ENCODE measurements around the gene EXOSC10. TPM values are rescaled to one million over a fixed set of nuclear protein-coding genes. Genes with fewer than 3 reads are reported as not detected.

Gene EXOSC10
- total RNA-seq, 1 experiment from 2014 or later = 72.4 TPM

GRCh38 chr1:11062965-11063401, 36.7 kb downstream of the EXOSC10 start:
- peaks cover 17% of the 10 kb centered on the region for H3K4me1 ChIP-seq (replicated peaks)
- no peak for DNase-seq (ENCODE audit: low read depth in 1 of 2, low spot score in 2 of 2)
- peaks cover 59% of the 10 kb centered on the region for H3K36me3 ChIP-seq
- no peak overlapping the region for H3K4me3 ChIP-seq
- H3K27me3 ChIP-seq (replicated peaks) = no peaks in the 10 kb centered on the region
- no peak overlapping the region for H3K27ac ChIP-seq
- H3K9me3 ChIP-seq (replicated peaks) = 0 out of 2 replicates have a peak, but pooled peaks cover 2% of the 10 kb centered on the region

DNA sequence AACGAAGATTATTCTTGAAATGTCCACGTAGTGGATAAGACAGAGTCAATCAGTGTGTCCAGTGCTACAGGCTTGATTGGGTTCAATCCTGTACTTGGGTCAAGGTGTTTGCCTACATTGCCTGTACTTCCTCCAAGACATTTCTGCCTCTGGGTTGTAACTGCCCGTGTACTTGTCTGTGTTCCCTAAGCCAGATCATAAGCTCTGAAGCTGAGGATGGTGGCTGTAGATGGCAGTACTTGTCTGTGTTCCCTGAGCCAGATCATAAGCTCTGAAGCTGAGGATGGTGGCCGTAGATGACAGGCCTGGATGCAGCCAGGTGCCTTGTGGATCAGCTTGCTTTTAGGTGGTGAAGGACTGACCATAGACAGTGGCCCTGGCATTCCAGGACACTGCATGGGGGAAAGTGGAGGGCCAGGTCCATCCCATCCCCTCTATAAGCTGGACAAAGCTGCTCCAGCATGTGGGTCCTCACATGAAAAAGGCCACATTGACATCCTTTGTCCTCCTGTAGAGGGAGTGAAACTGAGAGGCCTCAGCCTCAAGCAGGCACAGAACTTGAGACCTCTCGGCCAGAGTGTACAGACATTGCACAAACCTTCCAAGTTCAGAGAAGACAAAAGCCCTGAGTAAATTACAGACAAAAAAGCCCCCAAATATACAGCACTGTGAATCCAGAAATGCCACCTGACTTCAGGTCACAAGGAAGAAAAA, 37.9 kb downstream of the EXOSC10 start:
- Histone ChIP-seq H3K36me3 (peaks cover 60% of the 10 kb centered on the region), H3K27me3 (replicated peaks) (no peaks in the 10 kb centered on the region), H3K4me3 (no peak overlapping the region), H3K4me1 (replicated peaks) (peaks cover 17% of the 10 kb centered on the region), H3K9me3 (replicated peaks) (0 out of 2 replicates have a peak, but pooled peaks cover 2% of the 10 kb centered on the region), H3K27ac (no peak overlapping the region)
- DNase-seq (ENCODE audit: low read depth in 1 of 2, low spot score in 2 of 2) = no peak

- peaks cover 56% of the 10 kb centered on the region for H3K36me3 ChIP-seq
- DNase-seq (ENCODE audit: low read depth in 1 of 2, low spot score in 2 of 2) = peak; percentile 78 to 89
- peak within 1 kb of the TSS; percentile 38 for H3K27ac ChIP-seq
- 0 out of 2 replicates have a peak, but pooled peaks cover 2% of the 10 kb centered on the region for H3K9me3 ChIP-seq (replicated peaks)
- H3K27me3 ChIP-seq (replicated peaks) = no peaks in the 10 kb centered on the region
- H3K4me3 ChIP-seq = peak within 1 kb of the TSS; percentile 98
- H3K4me1 ChIP-seq (replicated peaks) = peaks cover 17% of the 10 kb centered on the region
Observed at GRCh38 chr1:11059968-11060830, 39.5 kb downstream of the EXOSC10 start, which contains the start of gene SRM. TSS of gene SRM (minus strand) at chr1:11060018. CDS start at chr1:11059943, 75 bp downstream.

DNA sequence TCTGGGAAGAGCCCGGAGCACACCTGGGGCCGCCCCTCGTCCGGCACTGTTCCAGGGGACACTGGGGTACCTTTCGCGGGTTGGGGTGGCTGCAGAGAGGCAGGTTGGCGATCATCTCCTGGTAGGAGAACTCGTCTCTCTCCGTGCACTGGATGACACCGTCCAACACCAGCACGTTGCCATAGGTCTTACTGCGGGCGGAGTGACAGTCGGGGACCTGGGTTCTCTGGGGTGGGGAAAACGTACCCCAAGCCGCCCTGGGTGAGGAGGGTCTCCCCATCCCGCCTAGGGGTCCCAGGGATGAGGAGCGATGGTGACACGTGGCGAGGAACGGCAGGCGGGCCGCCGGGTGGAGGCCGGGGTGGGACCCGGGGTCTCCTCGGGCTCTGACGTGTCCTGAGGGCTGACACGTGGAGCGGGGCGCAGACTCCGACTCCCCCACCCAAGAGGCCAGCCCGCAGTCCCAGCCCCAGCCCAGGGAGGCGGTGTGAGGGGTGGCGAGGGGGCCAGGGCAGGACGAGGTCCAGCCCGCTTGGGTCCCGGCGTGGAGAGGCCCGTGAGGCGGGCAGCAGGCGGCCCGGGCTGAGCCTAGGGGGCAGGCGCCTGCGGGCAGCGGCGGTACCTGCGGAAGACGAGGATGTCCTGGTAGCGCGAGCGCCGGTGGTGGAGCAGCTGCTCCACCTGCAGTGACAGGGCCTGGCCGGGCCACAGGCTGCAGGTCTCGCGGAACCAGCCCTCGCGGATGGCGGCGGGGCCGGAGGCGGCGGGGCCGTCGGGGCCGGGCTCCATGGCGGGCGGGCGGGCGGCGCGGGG, 40.3 kb downstream of the EXOSC10 start:
- DNase-seq (ENCODE audit: low read depth in 1 of 2, low spot score in 2 of 2) = peak in 1 of 2 experiments; percentile 38
- peak overlapping the region; percentile 38; the same call in 1 of the 2 replicates for H3K27ac ChIP-seq
- H3K4me3 ChIP-seq = peak overlapping the region; percentile 98
- H3K36me3 ChIP-seq = peaks cover 50% of the 10 kb centered on the region
- H3K4me1 ChIP-seq (replicated peaks) = peaks cover 17% of the 10 kb centered on the region
- H3K27me3 ChIP-seq (replicated peaks) = no peaks in the 10 kb centered on the region
- H3K9me3 ChIP-seq (replicated peaks) = 0 out of 2 replicates have a peak, but pooled peaks cover 2% of the 10 kb centered on the region

DNA sequence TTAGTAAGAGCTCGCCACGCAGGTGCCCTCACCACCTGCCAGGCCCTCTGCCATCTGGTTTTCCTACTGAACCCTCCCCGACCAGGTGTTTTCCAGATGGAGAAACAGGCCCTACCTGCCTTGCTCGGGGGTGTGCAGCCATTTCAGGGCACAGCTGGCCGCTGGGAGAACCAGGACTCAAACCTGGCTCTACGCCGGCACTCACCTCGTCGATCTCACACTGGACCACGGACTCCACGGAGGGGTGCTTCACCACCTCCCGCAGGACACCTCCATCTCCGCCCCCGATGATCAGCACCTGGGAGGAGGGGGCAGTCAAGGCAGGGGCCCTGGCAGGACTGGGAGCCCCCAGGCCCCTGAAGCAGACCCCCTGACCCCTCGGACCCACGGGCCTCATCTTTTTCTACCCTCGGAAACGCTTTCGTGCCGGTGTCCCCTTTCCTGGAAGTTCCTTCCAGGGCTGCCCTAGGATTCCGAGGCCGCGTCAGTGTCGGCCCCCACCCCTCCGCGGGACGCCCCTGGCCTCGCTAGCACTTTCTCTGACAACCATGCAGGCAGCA, 41.0 kb downstream of the EXOSC10 start:
- Histone ChIP-seq H3K4me1 (replicated peaks) (peaks cover 17% of the 10 kb centered on the region), H3K27me3 (replicated peaks) (no peaks in the 10 kb centered on the region), H3K9me3 (replicated peaks) (0 out of 2 replicates have a peak, but pooled peaks cover 2% of the 10 kb centered on the region), H3K27ac (peak overlapping the region; percentile 38; the same call in 1 of the 2 replicates), H3K4me3 (peak overlapping the region; percentile 98), H3K36me3 (peaks cover 45% of the 10 kb centered on the region)
- no peak for DNase-seq (ENCODE audit: low read depth in 1 of 2, low spot score in 2 of 2)

- no peak for DNase-seq (ENCODE audit: low read depth in 1 of 2, low spot score in 2 of 2)
- Histone ChIP-seq H3K4me1 (replicated peaks) (peaks cover 17% of the 10 kb centered on the region), H3K4me3 (no peak overlapping the region), H3K9me3 (replicated peaks) (0 out of 2 replicates have a peak, but pooled peaks cover 2% of the 10 kb centered on the region), H3K27ac (no peak overlapping the region), H3K36me3 (peaks cover 44% of the 10 kb centered on the region), H3K27me3 (replicated peaks) (no peaks in the 10 kb centered on the region)
Observed at GRCh38 chr1:11058026-11058425, 41.6 kb downstream of the EXOSC10 start.

- no peaks in the 10 kb centered on the region for H3K27me3 ChIP-seq (replicated peaks)
- peaks cover 17% of the 10 kb centered on the region for H3K4me1 ChIP-seq (replicated peaks)
- 0 out of 2 replicates have a peak, but pooled peaks cover 2% of the 10 kb centered on the region for H3K9me3 ChIP-seq (replicated peaks)
- no peak for DNase-seq (ENCODE audit: low read depth in 1 of 2, low spot score in 2 of 2)
- H3K27ac ChIP-seq = no peak overlapping the region
- no peak overlapping the region for H3K4me3 ChIP-seq
- peaks cover 44% of the 10 kb centered on the region for H3K36me3 ChIP-seq
Observed at GRCh38 chr1:11057477-11057876, 42.2 kb downstream of the EXOSC10 start.

DNA sequence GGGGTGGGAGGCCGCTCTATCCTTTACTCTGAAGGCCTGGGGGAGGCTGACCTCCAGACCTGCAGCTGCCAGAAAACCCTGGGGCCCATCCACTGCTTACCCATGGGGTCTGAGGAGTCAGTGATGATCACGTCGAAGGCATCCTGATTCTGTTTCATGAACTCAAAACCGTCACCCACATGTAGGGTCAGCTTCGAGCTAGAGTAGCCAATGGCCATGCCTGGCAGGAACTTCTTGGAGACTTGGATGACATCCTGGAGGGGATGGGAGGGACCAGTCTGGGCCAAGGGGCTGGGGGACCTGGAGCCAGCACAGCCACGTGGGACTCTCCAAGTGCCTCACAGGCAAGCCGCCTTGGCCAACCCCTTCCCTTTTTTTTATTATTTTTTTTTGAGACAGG, 43.2 kb downstream of the EXOSC10 start:
- no peak for DNase-seq (ENCODE audit: low read depth in 1 of 2, low spot score in 2 of 2)
- Histone ChIP-seq H3K27me3 (replicated peaks) (no peaks in the 10 kb centered on the region), H3K4me3 (no peak overlapping the region), H3K36me3 (peaks cover 44% of the 10 kb centered on the region), H3K4me1 (replicated peaks) (peaks cover 17% of the 10 kb centered on the region), H3K27ac (no peak overlapping the region), H3K9me3 (replicated peaks) (0 out of 2 replicates have a peak, but pooled peaks cover 2% of the 10 kb centered on the region)

- peaks cover 44% of the 10 kb centered on the region for H3K36me3 ChIP-seq
- H3K27ac ChIP-seq = no peak overlapping the region
- 0 out of 2 replicates have a peak, but pooled peaks cover 2% of the 10 kb centered on the region for H3K9me3 ChIP-seq (replicated peaks)
- H3K27me3 ChIP-seq (replicated peaks) = no peaks in the 10 kb centered on the region
- DNase-seq (ENCODE audit: low read depth in 1 of 2, low spot score in 2 of 2) = no peak
- H3K4me1 ChIP-seq (replicated peaks) = peaks cover 11% of the 10 kb centered on the region
- H3K4me3 ChIP-seq = no peak overlapping the region
Observed at GRCh38 chr1:11055676-11056075, 44.0 kb downstream of the EXOSC10 start.

- H3K4me1 ChIP-seq (replicated peaks) = peaks cover 11% of the 10 kb centered on the region
- no peak for DNase-seq (ENCODE audit: low read depth in 1 of 2, low spot score in 2 of 2)
- H3K4me3 ChIP-seq = no peak overlapping the region
- H3K27ac ChIP-seq = no peak overlapping the region
- H3K9me3 ChIP-seq (replicated peaks) = 0 out of 2 replicates have a peak, but pooled peaks cover 2% of the 10 kb centered on the region
- peaks cover 41% of the 10 kb centered on the region for H3K36me3 ChIP-seq
- no peaks in the 10 kb centered on the region for H3K27me3 ChIP-seq (replicated peaks)
Observed at GRCh38 chr1:11054666-11055065, 45.0 kb downstream of the EXOSC10 start.

- H3K27ac ChIP-seq = no peak overlapping the region
- no peak overlapping the region for H3K4me3 ChIP-seq
Observed at GRCh38 chr1:11054181-11054580, 45.5 kb downstream of the EXOSC10 start.

DNA sequence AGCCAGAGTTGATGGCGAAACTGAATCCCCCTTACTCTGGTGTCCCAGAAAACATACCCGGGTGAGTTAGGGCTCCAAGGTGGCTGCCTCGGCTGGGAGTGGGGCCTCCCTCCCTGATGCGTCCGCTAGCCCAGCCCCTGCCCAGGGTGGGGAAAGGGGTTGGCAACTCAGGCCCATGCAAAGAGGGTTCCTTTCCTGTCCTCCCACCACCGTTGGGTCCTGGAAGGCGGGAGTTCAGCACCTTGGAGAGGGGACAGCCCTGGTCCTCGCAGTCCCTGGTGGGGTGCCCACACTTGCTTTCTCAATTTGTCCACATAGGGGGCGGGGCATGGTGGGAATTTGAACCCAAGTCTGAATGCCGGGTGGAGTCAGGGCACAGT, 45.9 kb downstream of the EXOSC10 start:
- DNase-seq (ENCODE audit: low read depth in 1 of 2, low spot score in 2 of 2) = no peak
- Histone ChIP-seq H3K4me1 (replicated peaks) (peaks cover 3% of the 10 kb centered on the region), H3K27me3 (replicated peaks) (no peaks in the 10 kb centered on the region), H3K36me3 (peaks cover 31% of the 10 kb centered on the region), H3K4me3 (no peak overlapping the region), H3K9me3 (replicated peaks) (no peaks in the 10 kb centered on the region), H3K27ac (no peak overlapping the region)

More at GRCh38 chr1:11054181-11054580, 45.5 kb downstream of the EXOSC10 start:
- H3K4me1 ChIP-seq (replicated peaks) = peaks cover 7% of the 10 kb centered on the region
- H3K36me3 ChIP-seq = peaks cover 36% of the 10 kb centered on the region
- no peaks in the 10 kb centered on the region for H3K9me3 ChIP-seq (replicated peaks)
- no peaks in the 10 kb centered on the region for H3K27me3 ChIP-seq (replicated peaks)
- no peak for DNase-seq (ENCODE audit: low read depth in 1 of 2, low spot score in 2 of 2)
